Liver (tissue), 9 donors: ENCODE results near the gene HMGB2. TPM values are rescaled to one million over a fixed set of nuclear protein-coding genes. Genes with fewer than 3 reads are reported as not detected.

ENCODE experiments used
- DNase-seq: peaks from one replicate; pipeline ENCODE4 v3.0.0-alpha.2; 2017; ENCODE audit warnings: low spot score
- H3K27ac ChIP-seq, 2 donors: one replicate each; pipeline ENCODE4 v1.7.0; 2013; ENCODE audit warnings: inconsistent platforms in 2 of 2, low read length in 2 of 2, control low read depth in 1 of 2, low read depth in 1 of 2, mild to moderate bottlenecking in 1 of 2
- H3K27me3 ChIP-seq, 4 donors: one replicate each; pipeline versions ENCODE4 v1.6.1 to v1.7.0; 2013; ENCODE audit warnings: low read length in 3 of 4, inconsistent platforms in 1 of 4, mild to moderate bottlenecking in 1 of 4, moderate library complexity in 1 of 4; ENCODE audit not compliant: control insufficient read depth in 4 of 4, insufficient read depth in 4 of 4
- H3K36me3 ChIP-seq, 4 donors: one replicate each; pipeline versions ENCODE4 v1.6.1 to v1.7.0; 2013; ENCODE audit warnings: low read length in 3 of 4, mild to moderate bottlenecking in 3 of 4, low read depth in 1 of 4, moderate library complexity in 1 of 4; ENCODE audit not compliant: control insufficient read depth in 4 of 4, insufficient read depth in 3 of 4
- H3K4me1 ChIP-seq, 4 donors: one replicate each; pipeline versions ENCODE4 v1.6.1 to v1.7.0; 2013; ENCODE audit warnings: low read length in 3 of 4, mild to moderate bottlenecking in 3 of 4, moderate library complexity in 1 of 4; ENCODE audit not compliant: control insufficient read depth in 4 of 4, insufficient read depth in 4 of 4
- H3K4me3 ChIP-seq, 3 donors: one replicate each; pipeline versions ENCODE4 v1.6.1 to v1.7.0; 2013; ENCODE audit warnings: low read length in 3 of 3, control low read depth in 1 of 3, low read depth in 1 of 3, mild to moderate bottlenecking in 1 of 3
- H3K9ac ChIP-seq, 2 donors: one replicate each; pipeline ENCODE4 v1.7.0; 2013; ENCODE audit warnings: low read length in 2 of 2, mild to moderate bottlenecking in 2 of 2, moderate library complexity in 2 of 2, control low read depth in 1 of 2, low read depth in 1 of 2
- H3K9me3 ChIP-seq, 4 donors: one replicate each; pipeline versions ENCODE4 v1.6.1 to v1.7.0; 2013; ENCODE audit warnings: low read length in 3 of 4; ENCODE audit not compliant: control insufficient read depth in 4 of 4
- EGR1 ChIP-seq, 2 donors: IDR thresholded peaks; 2 replicates each; pipeline ENCODE4 v1.6.1; 2016 to 2018; ENCODE audit warnings: antibody characterized with exemption in 2 of 2, low read depth in 2 of 2
- FOXA1 ChIP-seq: IDR thresholded peaks from 2 replicates; pipeline ENCODE4 v1.6.1; 2016; ENCODE audit warnings: antibody characterized with exemption
- FOXA2 ChIP-seq: IDR thresholded peaks from 2 replicates; pipeline ENCODE4 v1.6.1; 2016; ENCODE audit warnings: antibody characterized with exemption
- GABPA ChIP-seq, 2 donors: IDR thresholded peaks in 1 of 2; conservative IDR thresholded peaks in 1 of 2; 2 replicates each; pipeline ENCODE4 v1.6.1; 2016; ENCODE audit warnings: antibody characterized with exemption in 2 of 2, mild to moderate bottlenecking in 1 of 2, moderate library complexity in 1 of 2
- HNF4A ChIP-seq, 2 donors: conservative IDR thresholded peaks; 2 replicates each; pipeline ENCODE4 v1.6.1; 2016; ENCODE audit warnings: antibody characterized with exemption in 2 of 2, mild to moderate bottlenecking in 2 of 2
- HNF4G ChIP-seq: IDR thresholded peaks from 2 replicates; pipeline ENCODE4 v1.6.1; 2016; ENCODE audit warnings: antibody characterized with exemption
- JUND ChIP-seq, 2 donors: IDR thresholded peaks; 2 replicates each; pipeline ENCODE4 v1.6.1; 2016; ENCODE audit warnings: antibody characterized with exemption in 2 of 2
- RXRA ChIP-seq, 2 donors: IDR thresholded peaks; 2 replicates each; pipeline ENCODE4 v1.6.1; 2017 to 2018; ENCODE audit warnings: antibody characterized with exemption in 2 of 2, mild to moderate bottlenecking in 1 of 2
- SP1 ChIP-seq: IDR thresholded peaks from 2 replicates; pipeline ENCODE4 v1.6.1; 2018; ENCODE audit warnings: antibody characterized with exemption, mild to moderate bottlenecking
- TAF1 ChIP-seq: conservative IDR thresholded peaks from 2 replicates; pipeline ENCODE4 v1.6.1; 2016; ENCODE audit warnings: antibody characterized with exemption, mild to moderate bottlenecking
- WGBS: extraction: QIAGEN DNeasy Blood & Tissue Kit; methylation state at CpG from one replicate; pipeline ENCODE4 v1.1.7; 2013; 5-methylcytosine and 5-hydroxymethylcytosine counted together
- polyA plus RNA-seq, 2 donors: library from polyadenylated mRNA; stranded (reverse) in 1 of 2; unstranded in 1 of 2; fragments of 200-250 nt in 1 of 2; fragments of >200 nt in 1 of 2; fragmentation: Nextera tagmentation in 1 of 2; extraction: Ambion mirVana in 1 of 2; gene quantifications; one replicate each; pipeline versions ENCODE4 v1.2.1 to v1.2.3, GENCODE V29; 2013 to 2015
- total RNA-seq, 2 donors: library from RNA; depleted of rRNA; stranded (reverse); fragments of >200 nt; gene quantifications; one replicate each; pipeline ENCODE4 v1.2.3, GENCODE V29; 2014
- TF ChIP-seq, protein P1 (sequence below): IDR thresholded peaks from 2 replicates; pipeline ENCODE4 v1.6.1; 2016; ENCODE audit warnings: antibody characterized with exemption, mild to moderate bottlenecking
- TF ChIP-seq, protein P2 (sequence below): IDR thresholded peaks from 2 replicates; pipeline ENCODE4 v1.6.1; 2016; ENCODE audit warnings: antibody characterized with exemption
- TF ChIP-seq, protein P3 (sequence below): IDR thresholded peaks from 2 replicates; pipeline ENCODE4 v1.6.1; 2016; ENCODE audit warnings: antibody characterized with exemption
- TF ChIP-seq, protein P4 (sequence below): fragments of 150-350 bp; IDR thresholded peaks from 2 replicates; pipeline ENCODE4 v1.5.1; 2017; ENCODE audit warnings: improper control_type of control experiment, low read depth, low read length; ENCODE audit not compliant: missing input control
- donor health status: healthy.
- donor health status: healthy.
- donor health status: healthy.
- donor health status: healthy.
- donor health status: healthy.

HMGB2 gene
- total and polyA plus RNA-seq, 4 donors, result 7.2 to 271 (median 16.9) TPM

DNA sequence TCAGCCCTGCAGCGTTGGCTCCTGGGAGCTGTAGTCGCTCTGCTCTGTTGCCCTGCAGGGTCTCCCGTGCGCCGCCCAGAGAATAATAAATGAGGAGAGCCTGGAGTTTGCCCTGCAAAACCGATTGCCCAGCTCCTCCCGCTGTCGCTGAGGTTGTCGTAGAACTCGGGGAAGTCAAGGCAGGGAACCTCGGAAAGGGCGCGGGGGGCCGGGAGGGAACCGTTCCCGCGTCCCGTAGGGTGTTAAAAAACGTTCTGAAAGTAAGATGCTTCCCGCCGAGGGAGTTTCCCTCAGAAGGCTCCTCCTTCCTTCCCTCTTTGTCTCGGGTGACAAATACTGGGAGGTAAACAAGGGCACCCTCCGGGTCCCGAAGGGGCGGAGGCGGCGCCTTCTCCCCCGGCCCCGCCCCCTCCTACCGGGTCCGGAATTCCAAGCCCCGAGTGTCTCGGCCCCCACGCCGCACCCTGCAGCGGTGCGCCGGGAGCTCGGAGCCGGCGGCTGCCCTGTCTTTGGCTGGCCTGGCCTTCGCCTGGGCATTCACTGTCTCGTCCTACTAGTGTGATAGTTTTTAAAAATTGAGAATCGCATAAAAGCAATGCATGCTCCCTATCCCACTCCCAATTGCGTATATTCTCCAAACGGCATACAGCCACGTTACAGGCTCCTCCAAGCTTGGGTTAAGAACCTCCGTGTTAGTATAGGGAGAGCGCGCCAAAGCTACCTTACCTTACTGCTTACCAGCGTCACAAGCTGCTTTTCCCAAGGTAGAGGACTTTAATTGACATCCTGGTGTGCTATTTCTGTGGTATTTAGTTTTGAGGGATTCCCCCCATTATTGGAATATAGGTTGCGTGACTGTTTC, 964 bp upstream of the HMGB2 start:
- DNase-seq, result peak; percentile 82
- H3K36me3 ChIP-seq, result peaks cover 0 to 5% (median 3%) of the 10 kb centered on the region in 4 donors
- H3K4me3 ChIP-seq, result peak overlapping the region; percentile 76 to 97 (median 85)
- TF ChIP-seq, protein P1, sequence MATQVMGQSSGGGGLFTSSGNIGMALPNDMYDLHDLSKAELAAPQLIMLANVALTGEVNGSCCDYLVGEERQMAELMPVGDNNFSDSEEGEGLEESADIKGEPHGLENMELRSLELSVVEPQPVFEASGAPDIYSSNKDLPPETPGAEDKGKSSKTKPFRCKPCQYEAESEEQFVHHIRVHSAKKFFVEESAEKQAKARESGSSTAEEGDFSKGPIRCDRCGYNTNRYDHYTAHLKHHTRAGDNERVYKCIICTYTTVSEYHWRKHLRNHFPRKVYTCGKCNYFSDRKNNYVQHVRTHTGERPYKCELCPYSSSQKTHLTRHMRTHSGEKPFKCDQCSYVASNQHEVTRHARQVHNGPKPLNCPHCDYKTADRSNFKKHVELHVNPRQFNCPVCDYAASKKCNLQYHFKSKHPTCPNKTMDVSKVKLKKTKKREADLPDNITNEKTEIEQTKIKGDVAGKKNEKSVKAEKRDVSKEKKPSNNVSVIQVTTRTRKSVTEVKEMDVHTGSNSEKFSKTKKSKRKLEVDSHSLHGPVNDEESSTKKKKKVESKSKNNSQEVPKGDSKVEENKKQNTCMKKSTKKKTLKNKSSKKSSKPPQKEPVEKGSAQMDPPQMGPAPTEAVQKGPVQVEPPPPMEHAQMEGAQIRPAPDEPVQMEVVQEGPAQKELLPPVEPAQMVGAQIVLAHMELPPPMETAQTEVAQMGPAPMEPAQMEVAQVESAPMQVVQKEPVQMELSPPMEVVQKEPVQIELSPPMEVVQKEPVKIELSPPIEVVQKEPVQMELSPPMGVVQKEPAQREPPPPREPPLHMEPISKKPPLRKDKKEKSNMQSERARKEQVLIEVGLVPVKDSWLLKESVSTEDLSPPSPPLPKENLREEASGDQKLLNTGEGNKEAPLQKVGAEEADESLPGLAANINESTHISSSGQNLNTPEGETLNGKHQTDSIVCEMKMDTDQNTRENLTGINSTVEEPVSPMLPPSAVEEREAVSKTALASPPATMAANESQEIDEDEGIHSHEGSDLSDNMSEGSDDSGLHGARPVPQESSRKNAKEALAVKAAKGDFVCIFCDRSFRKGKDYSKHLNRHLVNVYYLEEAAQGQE, result peak; percentile 12
- TF ChIP-seq, protein P2, sequence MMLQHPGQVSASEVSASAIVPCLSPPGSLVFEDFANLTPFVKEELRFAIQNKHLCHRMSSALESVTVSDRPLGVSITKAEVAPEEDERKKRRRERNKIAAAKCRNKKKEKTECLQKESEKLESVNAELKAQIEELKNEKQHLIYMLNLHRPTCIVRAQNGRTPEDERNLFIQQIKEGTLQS, result no peak
- peak overlapping the region; percentile 51 to 100 for H3K27ac ChIP-seq
- peak overlapping the region in 1 of 2 donors; percentile 57 for H3K9ac ChIP-seq
- peaks cover 0 to 17% (median 9%) of the 10 kb centered on the region in 4 donors for H3K4me1 ChIP-seq
- 3% methylated on average over 52 of the region's 52 CpGs for WGBS
- no peaks in the 10 kb centered on the region for H3K9me3 ChIP-seq
- no peaks in the 10 kb centered on the region for H3K27me3 ChIP-seq

DNA sequence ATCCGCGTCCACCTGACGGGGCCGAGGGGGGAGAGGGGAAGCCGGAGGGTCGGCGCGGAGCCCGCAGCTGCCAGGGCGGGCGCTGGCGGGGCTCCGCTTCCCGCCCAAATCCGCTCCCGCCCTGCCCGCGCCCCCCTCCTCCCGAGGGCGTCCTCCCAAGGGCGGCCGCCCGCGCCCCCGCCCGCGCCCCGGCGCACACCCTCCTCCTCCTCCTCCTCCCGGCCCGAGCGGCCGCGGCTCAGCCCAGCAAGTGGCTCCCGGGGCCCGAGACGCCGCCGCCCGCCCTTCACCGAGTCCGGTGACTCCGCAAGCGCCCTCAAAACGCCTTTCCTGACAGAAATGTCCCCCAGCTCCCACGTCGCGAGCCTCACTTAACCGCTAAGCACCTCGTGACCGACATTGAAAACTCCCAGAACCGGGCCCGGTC, 487 bp downstream of the HMGB2 start:
- Histone ChIP-seq H3K9ac (peak overlapping the region; percentile 87 to 99), H3K4me3 (peak overlapping the region; percentile 78 to 88 (median 88)), H3K27ac (peak overlapping the region; percentile 100), H3K9me3 (no peaks in the 10 kb centered on the region), H3K36me3 (peaks cover 0 to 5% (median 3%) of the 10 kb centered on the region in 4 donors), H3K27me3 (no peaks in the 10 kb centered on the region), H3K4me1 (peaks cover 0 to 17% (median 9%) of the 10 kb centered on the region in 4 donors)
- DNase-seq, result peak; percentile 74
- no peak for TF ChIP-seq EGR1 (IDR thresholded peaks at IDR 0.05; ENCODE audit: low read depth in 2 of 2)
- TF ChIP-seq, protein P3, sequence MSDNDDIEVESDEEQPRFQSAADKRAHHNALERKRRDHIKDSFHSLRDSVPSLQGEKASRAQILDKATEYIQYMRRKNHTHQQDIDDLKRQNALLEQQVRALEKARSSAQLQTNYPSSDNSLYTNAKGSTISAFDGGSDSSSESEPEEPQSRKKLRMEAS, result no peak
- WGBS, result under 1% methylated on average over 53 of the region's 53 CpGs

DNA sequence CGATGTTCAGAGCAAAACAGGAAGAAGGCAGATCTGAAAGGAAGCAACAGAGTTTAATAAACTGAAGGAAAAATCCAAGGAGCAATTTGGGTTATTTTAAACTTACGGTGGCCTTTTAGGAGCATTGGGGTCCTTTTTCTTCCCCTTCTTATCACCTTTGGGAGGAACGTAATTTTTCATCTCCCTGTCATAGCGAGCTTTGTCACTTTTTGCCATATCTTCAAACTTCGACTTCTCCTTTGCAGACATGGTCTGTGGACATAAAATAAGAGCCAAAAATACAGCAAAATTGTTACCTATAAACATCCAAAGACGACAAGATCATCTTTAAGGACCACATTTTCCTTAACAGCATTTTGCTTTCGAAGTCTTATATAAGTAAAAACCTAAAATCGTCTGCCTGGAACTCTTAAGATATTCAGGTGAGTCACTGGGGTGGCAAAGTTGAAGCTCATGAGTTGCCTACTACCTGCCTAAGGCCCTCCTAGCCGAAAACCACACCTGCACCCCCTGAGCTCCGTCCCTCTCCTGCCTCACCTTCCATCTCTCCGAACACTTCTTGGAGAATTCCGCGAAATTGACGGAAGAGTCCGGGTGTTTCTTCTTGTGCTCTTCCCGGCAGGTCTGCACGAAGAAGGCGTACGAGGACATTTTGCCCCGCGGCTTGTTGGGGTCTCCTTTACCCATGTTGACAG, 1.0 kb downstream of the HMGB2 start:
- no peaks in the 10 kb centered on the region for H3K9me3 ChIP-seq
- H3K27ac ChIP-seq, result peak overlapping the region; percentile 100
- 22% methylated on average over 21 of the region's 21 CpGs for WGBS
- peak overlapping the region; percentile 72 to 88 (median 78) for H3K4me3 ChIP-seq
- no peaks in the 10 kb centered on the region for H3K27me3 ChIP-seq
- no peak for DNase-seq
- peaks cover 0 to 17% (median 9%) of the 10 kb centered on the region in 4 donors for H3K4me1 ChIP-seq
- TF ChIP-seq SP1, result no peak
- no peak for TF ChIP-seq TAF1
- no peak for TF ChIP-seq FOXA2
- TF ChIP-seq, protein P4, sequence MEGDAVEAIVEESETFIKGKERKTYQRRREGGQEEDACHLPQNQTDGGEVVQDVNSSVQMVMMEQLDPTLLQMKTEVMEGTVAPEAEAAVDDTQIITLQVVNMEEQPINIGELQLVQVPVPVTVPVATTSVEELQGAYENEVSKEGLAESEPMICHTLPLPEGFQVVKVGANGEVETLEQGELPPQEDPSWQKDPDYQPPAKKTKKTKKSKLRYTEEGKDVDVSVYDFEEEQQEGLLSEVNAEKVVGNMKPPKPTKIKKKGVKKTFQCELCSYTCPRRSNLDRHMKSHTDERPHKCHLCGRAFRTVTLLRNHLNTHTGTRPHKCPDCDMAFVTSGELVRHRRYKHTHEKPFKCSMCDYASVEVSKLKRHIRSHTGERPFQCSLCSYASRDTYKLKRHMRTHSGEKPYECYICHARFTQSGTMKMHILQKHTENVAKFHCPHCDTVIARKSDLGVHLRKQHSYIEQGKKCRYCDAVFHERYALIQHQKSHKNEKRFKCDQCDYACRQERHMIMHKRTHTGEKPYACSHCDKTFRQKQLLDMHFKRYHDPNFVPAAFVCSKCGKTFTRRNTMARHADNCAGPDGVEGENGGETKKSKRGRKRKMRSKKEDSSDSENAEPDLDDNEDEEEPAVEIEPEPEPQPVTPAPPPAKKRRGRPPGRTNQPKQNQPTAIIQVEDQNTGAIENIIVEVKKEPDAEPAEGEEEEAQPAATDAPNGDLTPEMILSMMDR, result no peak
- TF ChIP-seq, protein P3, result no peak
- TF ChIP-seq HNF4A (conservative IDR thresholded peaks at IDR 0.05), result no peak
- TF ChIP-seq HNF4G, result no peak
- no peak for TF ChIP-seq JUND (IDR thresholded peaks at IDR 0.05)
- TF ChIP-seq GABPA (IDR thresholded peaks at IDR 0.05 in 1 of 2, conservative IDR thresholded peaks at IDR 0.05 in 1 of 2), result no peak
- TF ChIP-seq FOXA1, result no peak
- TF ChIP-seq, protein P1, result no peak
- TF ChIP-seq RXRA (IDR thresholded peaks at IDR 0.05), result no peak
- no peak for TF ChIP-seq EGR1 (IDR thresholded peaks at IDR 0.05; ENCODE audit: low read depth in 2 of 2)
- peak overlapping the region; percentile 52 to 75 for H3K9ac ChIP-seq
- H3K36me3 ChIP-seq, result peaks cover 0 to 5% (median 3%) of the 10 kb centered on the region in 4 donors
